HG03558 (cell line): ENCODE measurements around the gene ALPI.
"Not testable (repeated sequence)": the region's sequence is repeated elsewhere in the genome, so short reads cannot be mapped to it uniquely, and the experiment has no call there.

Source experiments
- ATAC-seq: cut with Tn5 transposase; IDR thresholded peaks from one replicate; pipeline ENCODE4 v1.9.1; 2021; ENCODE audit warnings: moderate number of reproducible peaks; ENCODE audit not compliant: unreplicated experiment; ENCODE audit errors: extremely low read depth

The ALPI gene

GRCh38 chr2:232420463-232421188 is 35.3 kb upstream of the ALPI start:
- ATAC-seq: no peak

- ATAC-seq: no peak
These were observed 34.7 kb upstream of the ALPI start for GRCh38 chr2:232421189-232421785.

GRCh38 chr2:232422051-232422450 is 33.9 kb upstream of the ALPI start:
- no peak for ATAC-seq

DNA sequence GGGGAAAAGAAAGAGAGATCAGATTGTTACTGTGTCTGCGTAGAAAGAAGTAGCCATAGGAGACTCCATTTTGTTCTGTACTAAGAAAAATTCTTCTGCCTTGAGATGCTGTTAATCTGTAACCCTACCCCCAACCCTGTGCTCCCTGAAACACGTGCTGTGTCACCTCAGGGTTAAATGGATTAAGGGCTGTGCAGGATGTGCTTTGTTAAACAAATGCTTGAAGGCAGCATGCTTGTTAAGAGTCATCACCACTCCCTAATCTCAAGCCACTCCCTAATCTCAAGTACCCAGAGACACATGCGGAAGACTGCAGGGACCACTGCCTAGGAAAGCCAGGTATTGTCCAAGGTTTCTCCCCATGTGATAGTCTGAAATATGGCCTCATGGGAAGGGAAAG is 33.0 kb upstream of the ALPI start:
- not testable (repeated sequence) for ATAC-seq

- ATAC-seq: not testable (repeated sequence)
These were observed 32.5 kb upstream of the ALPI start for GRCh38 chr2:232423407-232423806.

DNA sequence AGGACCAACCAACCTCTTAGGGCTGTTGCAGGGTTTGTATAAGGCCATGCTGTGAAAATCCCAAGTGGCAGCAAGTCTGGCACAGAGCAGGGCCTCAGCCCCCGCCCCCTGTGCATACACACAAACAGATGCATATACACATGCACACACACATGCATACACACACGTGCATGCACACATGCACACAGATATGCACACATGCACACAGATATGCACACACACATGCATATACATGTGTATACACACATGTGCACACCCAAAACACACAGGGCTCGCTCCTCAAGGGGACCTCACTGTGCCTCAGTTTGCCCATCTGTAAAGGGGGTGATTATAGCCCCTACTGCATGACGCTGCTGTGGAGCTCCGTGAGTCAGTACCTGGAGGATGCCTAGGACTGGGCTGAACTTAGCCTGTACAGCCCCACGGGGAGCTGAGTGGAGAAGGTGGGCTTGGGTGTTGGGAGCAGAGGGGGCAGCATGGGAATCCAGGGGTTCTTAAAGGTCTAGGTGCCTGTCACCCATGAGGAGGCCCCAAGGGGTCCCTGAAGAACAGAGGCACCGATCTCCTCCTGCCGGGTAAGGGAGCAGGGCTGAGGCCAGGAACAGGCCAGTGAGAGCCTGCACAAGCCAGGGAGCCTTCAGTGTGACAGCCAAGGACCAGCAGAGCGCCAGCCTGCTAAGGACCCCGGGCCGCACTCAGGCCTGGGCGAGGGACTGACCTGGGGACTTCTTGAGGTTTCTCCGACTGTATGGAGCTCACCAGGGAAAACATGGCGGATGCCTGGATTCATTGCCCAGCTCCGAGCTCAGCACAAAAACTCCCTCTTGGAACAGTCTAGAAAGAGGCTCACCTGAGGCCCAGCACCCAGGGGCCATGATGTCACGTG is 24.0 kb upstream of the ALPI start:
- no peak for ATAC-seq

DNA sequence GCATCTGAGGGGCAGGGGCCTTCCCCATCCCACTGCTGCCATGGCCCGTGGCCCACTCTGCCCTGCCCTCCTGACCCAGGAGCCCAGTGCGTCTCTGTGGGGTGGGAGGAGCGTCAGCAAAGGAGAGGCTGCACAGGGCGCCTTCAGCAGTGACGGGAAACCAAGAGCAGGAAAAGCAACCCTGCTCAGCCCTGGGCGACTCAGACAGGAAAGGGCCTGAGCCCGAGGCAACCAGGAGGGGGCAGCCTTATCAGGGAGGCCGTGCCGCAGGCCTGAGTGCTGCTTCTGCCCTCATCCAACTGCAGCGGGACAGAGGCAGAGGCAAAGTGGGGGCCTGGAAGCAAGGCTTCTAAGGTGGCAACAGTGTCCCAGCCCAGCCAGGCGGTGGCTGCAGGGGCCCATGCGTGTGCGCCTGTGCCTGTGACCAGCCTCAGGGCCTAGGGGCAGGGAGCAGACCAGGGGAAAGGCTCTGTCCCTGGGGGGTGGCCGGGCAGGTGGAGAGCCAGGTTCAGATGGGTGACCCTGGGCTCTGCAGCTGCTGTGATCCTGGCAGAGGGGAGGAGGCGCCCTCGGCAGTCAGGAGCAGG is 23.3 kb upstream of the ALPI start:
- no peak for ATAC-seq

DNA sequence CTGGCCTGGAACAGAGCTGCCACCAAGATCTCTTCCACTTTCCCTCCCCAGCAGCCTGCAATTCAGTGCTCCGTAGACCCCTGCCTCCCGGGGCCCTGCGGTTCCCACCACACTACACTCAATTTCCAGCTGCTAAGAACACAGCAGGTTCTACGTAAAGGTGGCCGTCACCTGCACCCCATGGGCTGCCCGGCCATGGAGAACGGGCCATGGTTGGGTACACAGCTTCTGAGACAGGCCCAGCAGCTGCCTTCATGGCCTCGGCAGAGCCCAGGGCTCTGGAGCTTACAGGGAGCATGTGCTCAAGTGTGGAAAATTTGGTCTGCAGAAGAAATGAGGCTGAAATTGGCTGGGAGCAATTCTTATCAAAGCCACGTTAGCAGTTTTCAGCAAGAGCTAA is 22.3 kb upstream of the ALPI start:
- not testable (repeated sequence) for ATAC-seq

- no peak for ATAC-seq
These were observed 21.9 kb upstream of the ALPI start for GRCh38 chr2:232434091-232434490.

DNA sequence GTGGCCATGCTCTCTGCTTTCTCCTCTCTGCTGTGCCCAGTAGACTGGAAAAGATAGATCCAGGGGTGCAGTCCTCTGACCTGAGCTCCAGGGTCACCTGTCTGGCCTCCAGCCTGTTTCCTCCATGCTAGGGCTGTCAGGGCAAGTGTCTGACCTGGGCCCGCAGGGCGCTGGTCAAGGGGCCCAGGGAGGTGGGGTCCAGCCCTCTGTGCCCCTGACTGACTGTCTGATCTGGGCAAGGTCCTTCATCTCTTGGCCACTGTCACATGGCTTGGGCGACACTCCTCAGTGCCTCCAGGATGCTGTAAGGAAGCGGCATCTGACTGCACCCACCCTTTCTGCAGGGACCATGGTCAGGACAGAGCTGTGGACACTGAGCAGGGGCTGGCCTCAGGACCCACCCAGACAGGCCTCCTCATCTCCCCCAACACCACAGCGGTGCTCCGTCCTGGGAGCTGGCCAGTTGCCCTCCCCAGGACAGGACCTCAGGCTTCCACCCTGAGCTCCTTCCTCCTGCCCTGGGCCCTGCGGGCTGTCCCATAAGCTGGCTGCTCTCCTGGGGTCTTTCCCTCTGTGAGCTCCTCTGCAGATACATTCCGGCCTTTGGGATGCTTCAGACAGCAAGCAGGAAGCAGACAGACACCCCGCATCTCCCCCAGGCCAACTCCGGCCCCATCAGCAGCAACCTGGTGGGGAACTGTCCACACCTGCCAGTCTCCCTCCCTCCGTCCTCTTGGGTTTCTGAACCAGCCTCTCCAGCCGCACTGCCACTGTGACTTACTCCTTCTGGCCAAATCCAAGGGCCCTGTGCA is 21.2 kb upstream of the ALPI start:
- ATAC-seq: no peak

- no peak for ATAC-seq
These were observed 20.6 kb upstream of the ALPI start for GRCh38 chr2:232435375-232435648.

GRCh38 chr2:232435805-232436204 is 20.1 kb upstream of the ALPI start:
- ATAC-seq: no peak

DNA sequence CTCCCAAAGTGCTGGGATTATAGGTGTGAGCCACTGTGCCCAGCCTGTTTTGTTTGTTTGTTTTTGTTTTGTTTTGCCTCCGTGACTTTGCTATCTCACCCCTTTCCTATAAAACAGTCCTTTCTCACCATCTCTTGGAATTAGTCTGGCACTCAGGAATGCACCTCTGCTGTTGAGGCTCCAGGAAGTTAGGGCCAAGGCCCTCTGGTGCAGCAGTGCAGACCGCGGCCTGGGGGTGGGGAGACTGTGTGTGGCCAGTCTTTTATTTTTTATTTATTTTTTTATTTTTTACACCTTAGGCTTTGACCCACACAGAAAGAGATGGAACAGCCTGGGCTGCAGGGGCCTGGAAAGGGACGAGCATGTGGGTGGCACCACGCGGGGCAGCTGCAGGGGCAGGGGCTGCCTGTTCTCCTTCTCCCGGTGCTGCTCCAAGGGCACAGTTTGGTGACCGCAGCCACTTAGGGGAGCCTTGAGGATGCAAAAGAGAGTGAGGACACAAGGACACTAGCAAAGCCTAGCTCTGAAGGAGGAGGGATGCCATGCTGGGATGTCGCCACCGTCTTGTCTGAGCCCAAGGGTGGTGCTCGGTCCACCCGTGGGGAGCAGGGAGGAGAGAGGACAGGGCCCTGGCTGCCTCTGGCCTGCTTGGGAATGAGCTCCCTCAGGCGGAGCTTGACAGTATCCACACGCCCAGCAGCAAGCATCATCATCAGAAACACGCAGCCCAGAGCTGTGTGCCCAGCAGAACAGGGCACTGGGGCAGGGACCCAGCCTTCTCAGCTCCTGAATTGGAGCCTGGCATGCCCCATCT is 19.4 kb upstream of the ALPI start:
- no peak for ATAC-seq

GRCh38 chr2:232437195-232437571 is 18.8 kb upstream of the ALPI start:
- no peak for ATAC-seq

GRCh38 chr2:232438091-232438490 is 17.9 kb upstream of the ALPI start:
- no peak for ATAC-seq

DNA sequence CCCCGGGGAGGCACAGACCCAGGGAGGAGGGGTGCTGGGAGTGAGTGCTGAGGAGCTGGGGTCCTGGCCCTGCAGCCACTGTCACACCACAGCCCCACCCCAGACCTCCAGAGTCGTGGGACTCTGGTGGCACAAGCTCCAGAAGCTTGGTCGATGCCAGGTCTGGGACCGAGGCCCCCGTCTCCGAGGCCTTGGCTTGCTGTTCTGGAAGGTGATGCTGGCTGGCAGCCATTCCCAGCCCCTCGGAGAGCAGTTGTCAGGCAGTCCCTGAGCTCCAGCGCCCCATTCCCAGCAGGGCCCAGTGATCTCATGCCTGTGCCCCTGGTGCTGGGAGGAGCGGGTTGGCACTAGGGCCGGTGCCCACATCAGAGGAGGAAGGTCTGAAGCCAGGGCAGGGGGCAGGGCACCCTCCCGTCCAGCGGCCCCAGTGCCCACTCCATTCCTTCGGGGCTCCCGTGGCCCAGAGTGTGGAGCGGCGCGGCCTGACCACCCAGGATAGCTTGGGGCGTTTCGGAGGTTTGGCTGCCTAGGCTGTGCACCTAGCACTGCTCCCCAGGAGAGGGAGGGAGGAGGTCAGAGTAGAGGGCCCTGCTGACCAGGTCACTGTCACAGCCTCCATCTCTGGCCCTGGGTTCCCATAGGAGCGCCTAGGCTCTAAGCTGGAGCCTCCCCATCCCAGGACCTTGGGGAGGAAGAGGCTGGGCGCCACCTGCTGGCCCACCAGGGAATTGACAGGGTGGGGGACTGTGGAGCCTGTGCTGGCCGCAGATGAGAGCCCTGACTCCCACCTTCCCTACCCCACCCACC is 16.8 kb upstream of the ALPI start:
- ATAC-seq: no peak

DNA sequence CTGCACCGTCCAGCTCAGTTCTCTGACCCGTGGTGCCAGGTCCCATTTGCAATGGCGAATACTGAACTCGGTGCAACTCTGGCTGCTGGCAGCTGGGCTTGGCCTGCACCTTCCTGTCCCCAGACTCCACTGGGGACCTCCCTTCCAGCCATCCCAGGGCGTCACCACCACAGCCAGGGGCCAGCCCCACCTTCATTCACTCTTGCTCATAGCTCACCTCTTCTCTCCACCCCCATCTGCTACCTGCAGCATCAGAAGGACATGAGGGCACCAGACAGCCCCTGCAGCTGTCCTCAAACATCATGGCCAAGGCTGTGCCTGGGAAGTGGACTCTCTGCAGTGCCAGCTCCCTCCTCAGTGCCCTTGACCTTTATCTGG is 16.2 kb upstream of the ALPI start:
- no peak for ATAC-seq

DNA sequence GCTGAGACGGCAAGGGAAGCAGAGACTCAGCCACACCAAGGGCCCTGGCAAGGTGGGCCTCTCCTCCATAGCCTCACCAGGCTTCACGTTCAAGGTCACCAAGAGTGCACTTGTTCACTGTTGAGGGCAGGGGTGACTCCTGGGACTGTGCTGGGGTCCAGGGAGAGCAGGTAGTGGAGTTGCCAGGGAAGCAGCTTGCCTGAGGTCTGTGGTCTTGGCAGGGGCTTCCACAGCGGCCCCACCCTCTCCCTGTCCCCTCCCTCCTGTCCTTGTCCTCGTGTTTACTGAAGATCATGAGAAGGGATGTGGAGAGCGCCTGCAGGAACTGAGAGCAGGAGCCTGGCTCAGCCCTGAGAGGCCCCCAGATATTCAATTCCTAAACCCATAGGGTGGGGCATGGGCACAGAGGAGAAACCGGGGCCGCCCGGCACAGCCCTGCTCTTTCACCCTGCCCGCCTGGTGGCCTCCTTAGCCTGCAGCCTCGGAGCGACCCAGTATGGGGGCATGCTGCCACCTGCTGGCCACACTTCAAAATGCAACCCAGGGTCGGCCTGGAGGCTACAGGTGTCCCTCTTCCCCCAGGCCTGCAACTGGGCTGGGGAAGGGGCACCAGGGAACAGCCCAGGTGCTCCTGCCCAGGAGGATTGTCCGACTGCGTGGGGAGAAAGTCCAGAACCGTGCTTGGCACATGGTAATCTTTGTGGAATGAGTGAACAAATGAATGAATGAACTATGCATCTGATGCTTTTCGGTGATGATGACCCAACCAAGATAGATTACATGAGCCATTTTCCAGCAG is 15.5 kb upstream of the ALPI start:
- not testable (repeated sequence) for ATAC-seq
